HG02885 (cell line): ENCODE data around the gene MAGEA11.
"Not testable (repeated sequence)": the region's sequence is repeated elsewhere in the genome, so short reads cannot be mapped to it uniquely, and the experiment has no call there.

ENCODE experiments used
- ATAC-seq: cut with Tn5 transposase; IDR thresholded peaks from one replicate; pipeline ENCODE4 v1.9.1; 2021; ENCODE audit warnings: mild to moderate bottlenecking; ENCODE audit not compliant: unreplicated experiment, poor library complexity

MAGEA11 gene

GRCh38 chrX:149711545-149712236, at the start of gene MAGEA11:
TSS of gene MAGEA11 (plus strand) at chrX:149712060. CDS start at chrX:149713160, 1,100 bp downstream.
- no peak for ATAC-seq

GRCh38 chrX:149675088-149675487, 36.8 kb upstream of the MAGEA11 start:
- not testable (repeated sequence) for ATAC-seq

GRCh38 chrX:149675554-149675953, 36.3 kb upstream of the MAGEA11 start:
- not testable (repeated sequence) for ATAC-seq

GRCh38 chrX:149679164-149679678, 32.6 kb upstream of the MAGEA11 start:
- not testable (repeated sequence) for ATAC-seq

GRCh38 chrX:149681182-149681581, 30.7 kb upstream of the MAGEA11 start:
- ATAC-seq, result no peak

GRCh38 chrX:149682031-149682430, 29.8 kb upstream of the MAGEA11 start:
- no peak for ATAC-seq

- ATAC-seq, result no peak
These were observed 28.6 kb upstream of the MAGEA11 start for GRCh38 chrX:149682956-149683947.

GRCh38 chrX:149683966-149684730, 27.7 kb upstream of the MAGEA11 start:
- no peak for ATAC-seq

GRCh38 chrX:149687991-149688390, 23.9 kb upstream of the MAGEA11 start:
- ATAC-seq, result no peak

GRCh38 chrX:149688552-149688951, 23.3 kb upstream of the MAGEA11 start:
- no peak for ATAC-seq

- no peak for ATAC-seq
These were observed 20.1 kb upstream of the MAGEA11 start for GRCh38 chrX:149691794-149692193.

- ATAC-seq, result not testable (repeated sequence)
These were observed 19.1 kb upstream of the MAGEA11 start for GRCh38 chrX:149692686-149693272.

- ATAC-seq, result no peak
These were observed 12.1 kb upstream of the MAGEA11 start for GRCh38 chrX:149699761-149700160.

- ATAC-seq, result no peak
These were observed 7.2 kb upstream of the MAGEA11 start for GRCh38 chrX:149704664-149705063.

GRCh38 chrX:149707147-149707901, 4.5 kb upstream of the MAGEA11 start:
- no peak for ATAC-seq

GRCh38 chrX:149712831-149713230, 971 bp downstream of the MAGEA11 start:
- ATAC-seq, result no peak

- ATAC-seq, result no peak
These were observed 1.6 kb downstream of the MAGEA11 start for GRCh38 chrX:149713279-149714050.

- ATAC-seq, result peak; percentile 66
These were observed 3.6 kb downstream of the MAGEA11 start for GRCh38 chrX:149715468-149715867.
